ENCODE data around the gene PRKCA.

The PRKCA gene

DNA sequence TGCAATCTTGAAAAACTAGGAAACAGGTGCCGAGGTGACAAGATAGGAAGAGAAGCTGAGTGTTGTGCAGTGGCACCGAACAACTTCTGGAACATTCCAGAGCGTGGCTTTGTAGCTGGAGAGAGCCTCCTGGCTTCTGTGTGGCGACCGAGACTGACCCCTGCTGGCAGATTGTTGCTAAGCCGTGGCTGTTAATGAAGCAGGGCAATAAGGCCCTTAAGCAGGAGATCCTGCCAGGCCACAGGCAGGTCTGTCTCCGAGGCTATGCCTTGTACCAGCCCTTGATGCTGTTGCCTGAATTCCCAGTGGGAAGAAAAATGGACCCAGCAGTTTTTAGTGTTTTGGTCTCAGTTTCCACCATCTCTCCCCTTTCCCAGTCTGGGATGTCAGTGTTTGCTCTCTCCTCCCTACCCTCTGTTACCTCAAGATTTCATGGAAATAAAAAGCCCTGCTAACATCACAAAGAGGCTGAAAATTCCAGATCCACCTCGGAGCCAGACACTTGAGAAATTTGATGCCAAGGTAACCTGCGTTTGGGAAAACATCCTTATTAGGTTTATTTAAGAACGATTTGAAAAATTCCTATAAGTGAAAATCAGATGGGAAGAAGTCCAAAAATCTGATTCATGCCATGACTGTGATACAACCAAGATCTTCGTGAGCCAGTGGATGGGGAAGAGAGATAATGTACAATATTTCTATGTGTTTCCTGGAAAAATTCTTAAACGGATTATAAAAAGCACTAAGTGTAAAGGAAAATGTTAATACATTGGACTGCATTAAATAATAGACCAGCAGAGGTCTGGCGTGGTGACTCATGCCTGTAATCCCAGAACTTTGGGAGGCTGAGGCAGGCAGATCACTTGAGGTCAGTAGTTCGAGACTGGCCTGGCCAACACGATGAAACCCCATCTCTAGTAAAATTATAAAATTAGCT, 265.1 kb downstream of the PRKCA start:
- Mint-ChIP-seq H3K4me1 (ENCODE audit: low read depth in 2 of 2) (peaks cover 7 to 9% of the 10 kb centered on the region in 2 donors), H3K36me3 (ENCODE audit: insufficient read depth) (peaks cover under 1% of the 10 kb centered on the region), H3K27me3 (no peaks in the 10 kb centered on the region), H3K9me3 (no peaks in the 10 kb centered on the region), H3K27ac (peak overlapping the region; percentile 3 to 10), H3K4me3 (no peak overlapping the region)
- ATAC-seq (replicated peaks): peak; percentile 90
- DNase-seq: peak; percentile 75 to 80 (median 78)

DNA sequence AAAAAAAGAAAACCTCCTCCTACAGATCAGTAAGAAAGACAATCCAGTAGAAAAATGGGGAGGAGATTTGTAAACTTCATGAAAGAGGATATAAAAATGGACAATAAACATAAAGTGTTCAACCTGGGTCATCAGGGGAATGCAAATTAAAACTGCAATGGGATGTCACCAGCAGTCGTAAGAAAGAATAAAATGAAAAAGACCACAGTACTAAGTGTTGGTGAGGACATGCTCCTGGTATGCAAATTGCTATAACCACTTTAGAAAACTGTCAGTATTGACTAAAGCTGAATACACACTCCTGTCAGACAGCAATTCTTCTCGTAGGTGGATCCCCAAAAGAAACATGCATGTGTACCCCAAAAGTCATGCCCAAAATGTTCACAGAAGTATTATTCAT, 267.2 kb downstream of the PRKCA start:
- peaks cover 7 to 9% of the 10 kb centered on the region in 2 donors for H3K4me1 Mint-ChIP-seq (ENCODE audit: low read depth in 2 of 2)
- no peaks in the 10 kb centered on the region for H3K27me3 Mint-ChIP-seq
- no peak overlapping the region for H3K27ac Mint-ChIP-seq
- no peak overlapping the region for H3K4me3 Mint-ChIP-seq
- no peak for ATAC-seq (replicated peaks)
- no peaks in the 10 kb centered on the region for H3K9me3 Mint-ChIP-seq
- DNase-seq: no peak
- no peaks in the 10 kb centered on the region for H3K36me3 Mint-ChIP-seq (ENCODE audit: insufficient read depth)

DNA sequence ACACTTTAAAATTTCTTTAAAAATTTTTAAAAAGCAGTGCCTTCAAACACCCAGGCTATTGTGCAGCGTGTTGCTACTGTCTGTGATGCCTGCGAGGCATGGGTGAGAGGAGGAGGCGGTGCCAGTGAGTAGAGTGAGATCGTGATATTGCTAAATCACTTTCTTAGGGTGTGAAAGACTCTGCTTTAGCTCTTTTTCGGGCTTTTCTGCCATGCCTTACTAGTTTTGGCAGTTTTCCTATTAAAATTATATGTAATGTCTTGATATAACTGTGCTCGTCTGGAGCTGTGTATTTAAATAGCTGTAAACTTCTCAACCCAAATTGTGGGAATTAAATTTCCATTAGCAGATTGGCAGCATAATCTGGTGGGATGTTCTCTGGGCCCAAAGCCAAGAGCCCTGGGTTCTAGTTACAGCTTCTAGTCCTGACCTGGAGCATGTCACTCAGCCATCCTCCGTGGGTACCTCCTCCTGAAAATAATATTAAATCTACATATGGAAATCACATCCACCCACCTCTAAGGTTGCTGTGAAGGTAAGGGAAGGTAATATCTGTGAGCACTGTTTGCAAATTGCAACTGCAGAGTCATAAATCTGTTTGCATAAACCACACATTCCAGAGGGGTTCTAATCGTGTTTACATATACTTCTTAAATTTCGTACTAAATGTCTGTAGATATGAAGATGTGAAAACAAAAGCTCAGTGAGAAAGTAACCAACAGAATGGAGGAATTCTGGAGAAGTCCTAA, 268.2 kb downstream of the PRKCA start:
- DNase-seq (no peak), ATAC-seq (replicated peaks) (no peak)
- Mint-ChIP-seq H3K4me3 (no peak overlapping the region), H3K9me3 (no peaks in the 10 kb centered on the region), H3K27me3 (no peaks in the 10 kb centered on the region), H3K36me3 (ENCODE audit: insufficient read depth) (no peaks in the 10 kb centered on the region), H3K4me1 (ENCODE audit: low read depth in 2 of 2) (peaks cover 4 to 9% of the 10 kb centered on the region in 2 donors), H3K27ac (no peak overlapping the region)

DNA sequence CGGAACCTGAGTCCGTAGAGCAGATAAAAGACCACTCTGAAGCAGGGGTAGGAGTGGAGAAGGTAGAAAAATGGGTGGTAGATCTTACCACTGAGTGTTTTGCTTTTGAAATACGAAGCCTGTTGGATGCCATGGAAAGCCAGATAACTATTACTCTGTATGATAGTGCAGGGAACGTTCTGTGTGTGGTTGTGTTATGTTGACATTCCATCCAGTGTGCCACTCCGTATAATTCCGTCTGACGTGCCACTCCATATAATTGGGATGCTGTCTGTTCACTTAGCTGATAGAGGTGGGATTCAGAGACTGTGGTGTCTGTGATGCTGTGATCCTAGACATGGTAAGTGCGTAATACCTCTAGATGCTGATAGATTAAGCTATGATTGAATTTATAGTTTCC, 269.3 kb downstream of the PRKCA start:
- H3K27me3 Mint-ChIP-seq: no peaks in the 10 kb centered on the region

DNA sequence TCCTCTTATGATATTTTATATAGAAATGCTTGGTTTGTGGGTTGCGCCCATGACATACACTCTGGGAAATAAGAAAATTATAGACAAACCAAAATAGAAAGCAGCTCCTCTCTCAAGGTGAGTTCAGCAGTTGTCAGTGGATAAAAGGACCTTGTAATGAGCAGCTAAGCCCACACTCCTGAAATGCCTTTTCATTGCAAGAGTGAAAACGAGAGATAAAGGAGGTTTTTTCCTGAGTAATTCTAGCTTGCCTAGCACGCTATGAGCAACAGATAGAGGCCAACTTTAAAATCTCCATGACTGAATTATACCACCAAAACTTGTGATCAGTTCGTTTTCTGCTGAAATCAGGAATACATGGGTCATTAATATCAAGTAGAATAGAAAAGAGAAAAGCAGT, 270.7 kb downstream of the PRKCA start:
- Mint-ChIP-seq H3K36me3 (ENCODE audit: insufficient read depth) (no peaks in the 10 kb centered on the region), H3K27ac (no peak overlapping the region), H3K9me3 (no peaks in the 10 kb centered on the region), H3K4me1 (ENCODE audit: low read depth in 2 of 2) (no peaks in the 10 kb centered on the region), H3K27me3 (no peaks in the 10 kb centered on the region), H3K4me3 (no peak overlapping the region)
- ATAC-seq (replicated peaks) (no peak), DNase-seq (no peak)

More for the DNA sequence above, 269.3 kb downstream of the PRKCA start:
- Mint-ChIP-seq H3K4me1 (ENCODE audit: low read depth in 2 of 2) (peaks cover 4 to 9% of the 10 kb centered on the region in 2 donors), H3K9me3 (no peaks in the 10 kb centered on the region), H3K4me3 (no peak overlapping the region), H3K36me3 (ENCODE audit: insufficient read depth) (no peaks in the 10 kb centered on the region), H3K27ac (peak overlapping the region in 1 of 2 donors; percentile 46)
- DNase-seq (no peak), ATAC-seq (replicated peaks) (no peak)

DNA sequence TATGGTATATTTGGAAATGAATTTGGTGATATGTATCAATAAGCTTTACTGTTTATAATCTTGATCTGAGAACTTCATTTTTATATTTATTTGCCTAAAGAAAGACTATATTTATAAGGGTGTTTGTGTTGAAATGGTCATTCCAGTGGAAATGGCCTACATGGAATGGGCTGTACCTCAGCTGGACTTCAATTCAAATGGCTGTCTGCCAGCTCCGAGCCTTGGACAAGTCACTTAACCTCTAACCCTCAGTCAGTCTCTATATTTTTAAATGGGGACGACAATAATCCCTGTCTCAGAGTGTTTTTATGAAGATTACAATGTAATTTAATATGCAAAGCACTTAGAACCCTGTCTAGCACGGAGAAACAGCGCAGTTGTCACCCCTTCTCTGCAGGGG, 271.7 kb downstream of the PRKCA start:
- Mint-ChIP-seq H3K4me3 (no peak overlapping the region), H3K9me3 (no peaks in the 10 kb centered on the region), H3K4me1 (ENCODE audit: low read depth in 2 of 2) (peaks cover 0 to 7% of the 10 kb centered on the region in 2 donors), H3K27me3 (no peaks in the 10 kb centered on the region), H3K27ac (no peak overlapping the region), H3K36me3 (ENCODE audit: insufficient read depth) (no peaks in the 10 kb centered on the region)
- ATAC-seq (replicated peaks): no peak
- no peak for DNase-seq

DNA sequence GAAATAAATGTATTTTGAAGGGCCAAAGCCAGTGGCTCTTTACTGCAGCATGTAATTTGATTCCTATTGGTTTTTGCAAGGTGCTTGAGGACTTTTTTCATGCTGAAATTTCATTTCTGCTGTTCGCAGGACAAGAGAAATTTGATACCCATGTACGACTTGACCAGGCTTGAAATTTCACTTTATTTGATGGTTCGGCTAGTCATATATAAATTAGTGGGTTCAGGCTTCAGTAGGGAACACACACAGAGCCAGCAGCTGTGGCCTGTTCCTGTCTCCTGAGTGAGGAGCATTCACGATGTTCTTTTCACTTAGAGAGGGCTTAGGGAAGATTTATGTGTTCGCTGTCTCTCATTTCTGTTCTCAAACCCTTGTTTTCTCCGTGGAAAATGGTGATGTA, 274.1 kb downstream of the PRKCA start:
- no peak for ATAC-seq (replicated peaks)
- peaks cover 0 to 8% of the 10 kb centered on the region in 2 donors for H3K4me1 Mint-ChIP-seq (ENCODE audit: low read depth in 2 of 2)
- H3K27me3 Mint-ChIP-seq: no peaks in the 10 kb centered on the region
- H3K4me3 Mint-ChIP-seq: no peak overlapping the region
- DNase-seq: no peak
- H3K9me3 Mint-ChIP-seq: no peaks in the 10 kb centered on the region
- H3K36me3 Mint-ChIP-seq (ENCODE audit: insufficient read depth): no peaks in the 10 kb centered on the region
- no peak overlapping the region for H3K27ac Mint-ChIP-seq

DNA sequence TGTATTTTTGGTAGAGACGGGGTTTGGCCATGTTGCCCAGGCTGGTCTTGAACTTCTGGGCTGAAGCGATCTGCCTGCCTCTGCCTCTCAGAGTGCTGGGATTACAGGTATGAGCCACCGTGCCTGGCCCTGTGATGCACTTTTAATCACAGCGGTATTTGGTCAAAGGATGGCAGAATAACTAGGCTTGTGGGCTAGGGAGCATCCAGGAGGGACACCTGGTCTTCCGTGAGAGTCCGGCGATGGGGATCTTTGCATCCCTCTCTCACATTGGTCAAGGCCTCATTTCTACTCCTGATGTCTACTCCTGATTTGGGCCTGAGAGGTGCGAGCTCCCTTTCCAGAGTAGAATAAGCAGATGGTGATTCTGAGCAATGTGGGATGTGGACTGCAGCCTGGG, 274.6 kb downstream of the PRKCA start:
- Mint-ChIP-seq H3K27me3 (no peaks in the 10 kb centered on the region), H3K4me3 (no peak overlapping the region)

DNA sequence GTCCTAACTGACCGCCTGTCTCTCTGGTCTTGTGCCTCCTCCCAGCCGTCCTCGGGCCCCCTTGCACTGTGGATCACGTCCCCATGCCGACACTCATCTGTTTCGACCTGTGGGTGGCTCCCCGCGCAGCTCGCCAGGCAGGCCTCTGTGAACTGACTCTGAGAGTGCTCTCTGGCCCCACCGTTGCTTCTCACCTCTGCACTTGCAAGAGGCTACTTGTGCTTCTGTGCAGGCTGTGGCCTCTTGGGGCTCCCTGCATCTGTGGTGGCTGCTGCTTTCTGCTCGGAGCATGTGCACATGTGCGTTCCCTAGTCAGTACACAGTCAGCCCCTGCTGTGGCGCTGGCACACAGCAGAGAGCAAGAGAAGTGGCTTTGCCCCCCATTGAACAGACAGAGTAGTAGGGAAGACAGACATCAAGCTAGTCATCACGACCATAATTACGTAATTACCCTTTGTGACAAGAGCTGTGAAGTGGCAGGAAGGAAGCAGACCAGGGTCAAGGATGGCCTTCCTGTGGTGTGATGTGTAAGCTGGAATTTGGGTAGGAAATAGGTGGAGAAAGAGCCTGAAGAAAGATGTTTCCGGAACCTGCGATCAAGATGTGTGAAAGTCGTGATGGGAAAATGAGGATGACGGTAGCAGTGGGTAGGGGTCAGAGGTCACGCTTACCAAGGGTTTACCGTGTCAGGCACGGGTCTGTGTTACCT, 276.5 kb downstream of the PRKCA start:
- H3K4me3 Mint-ChIP-seq: no peak overlapping the region
- H3K27me3 Mint-ChIP-seq: no peaks in the 10 kb centered on the region
- no peak for ATAC-seq (replicated peaks)
- no peak overlapping the region for H3K27ac Mint-ChIP-seq
- H3K36me3 Mint-ChIP-seq (ENCODE audit: insufficient read depth): no peaks in the 10 kb centered on the region
- no peaks in the 10 kb centered on the region for H3K9me3 Mint-ChIP-seq
- H3K4me1 Mint-ChIP-seq (ENCODE audit: low read depth in 2 of 2): peaks cover 3 to 8% of the 10 kb centered on the region in 2 donors
- DNase-seq: no peak

More for the DNA sequence above, 274.6 kb downstream of the PRKCA start:
- no peak for DNase-seq
- Mint-ChIP-seq H3K9me3 (no peaks in the 10 kb centered on the region), H3K36me3 (ENCODE audit: insufficient read depth) (no peaks in the 10 kb centered on the region), H3K27ac (peak overlapping the region in 1 of 2 donors; percentile 8), H3K4me1 (ENCODE audit: low read depth in 2 of 2) (peaks cover 0 to 8% of the 10 kb centered on the region in 2 donors)
- no peak for ATAC-seq (replicated peaks)

DNA sequence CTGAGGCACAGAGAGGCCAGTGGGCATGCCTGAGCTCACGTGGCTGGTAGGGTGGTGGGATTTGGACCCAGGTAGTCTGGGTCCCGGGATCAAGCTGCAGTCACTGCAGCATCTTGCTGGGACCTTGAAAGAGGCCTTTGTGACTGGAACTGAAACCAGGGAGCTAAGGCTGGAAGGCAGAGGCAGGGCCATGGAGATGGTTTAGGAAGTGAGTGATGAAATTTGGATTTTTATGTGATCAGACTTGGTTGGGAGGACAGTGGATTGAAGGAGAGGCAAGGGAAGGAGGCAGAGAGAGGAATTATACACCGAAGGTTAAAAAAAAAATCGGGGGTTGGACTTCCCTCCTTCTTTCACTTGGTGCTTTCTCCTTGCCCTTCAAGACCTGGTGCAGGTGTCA, 277.1 kb downstream of the PRKCA start:
- Mint-ChIP-seq H3K9me3 (no peaks in the 10 kb centered on the region), H3K4me3 (no peak overlapping the region), H3K36me3 (ENCODE audit: insufficient read depth) (no peaks in the 10 kb centered on the region), H3K27ac (no peak overlapping the region), H3K27me3 (no peaks in the 10 kb centered on the region), H3K4me1 (ENCODE audit: low read depth in 2 of 2) (peaks cover 3 to 8% of the 10 kb centered on the region in 2 donors)
- ATAC-seq (replicated peaks) (no peak), DNase-seq (no peak)

DNA sequence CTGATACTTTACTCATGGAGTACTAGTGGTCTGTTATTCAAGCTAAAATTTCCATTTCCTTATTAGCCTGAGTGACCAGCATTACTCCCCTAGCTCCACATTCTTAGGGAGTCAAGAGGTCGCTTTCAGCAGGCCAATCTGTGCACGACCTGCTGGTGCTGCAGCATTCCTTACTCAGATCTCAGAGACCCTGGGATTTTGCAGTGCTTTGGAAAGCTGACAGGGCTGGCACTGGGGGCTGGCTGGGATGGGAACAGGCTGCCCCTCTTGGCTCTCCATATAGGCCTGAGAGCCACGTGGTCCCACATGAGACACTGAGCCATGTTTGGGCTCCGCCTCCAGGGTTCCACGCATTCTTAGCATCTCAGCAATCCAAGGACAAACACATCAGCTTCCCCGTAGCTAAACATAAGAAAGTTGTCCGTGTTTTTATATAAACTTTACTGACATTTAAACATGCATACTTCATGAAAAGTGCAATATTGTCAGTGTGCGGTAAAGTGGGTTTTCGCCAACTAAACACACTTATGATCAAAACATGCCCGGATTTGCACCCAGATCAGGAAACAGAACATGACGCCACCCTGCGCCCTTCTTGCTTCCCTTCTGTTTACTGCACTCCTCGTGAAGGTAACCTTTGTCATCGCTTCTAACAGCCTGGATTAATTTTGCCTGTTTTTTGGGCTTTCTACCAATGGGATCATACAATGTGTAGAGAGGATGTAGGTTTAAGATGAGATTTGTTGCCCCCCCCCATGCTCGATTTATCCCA, 278.0 kb downstream of the PRKCA start:
- no peak for DNase-seq
- H3K9me3 Mint-ChIP-seq: no peaks in the 10 kb centered on the region
- H3K27ac Mint-ChIP-seq: no peak overlapping the region
- ATAC-seq (replicated peaks): no peak
- H3K36me3 Mint-ChIP-seq (ENCODE audit: insufficient read depth): no peaks in the 10 kb centered on the region
- H3K4me3 Mint-ChIP-seq: no peak overlapping the region
- H3K27me3 Mint-ChIP-seq: no peaks in the 10 kb centered on the region
- peaks cover 3 to 8% of the 10 kb centered on the region in 2 donors for H3K4me1 Mint-ChIP-seq (ENCODE audit: low read depth in 2 of 2)

DNA sequence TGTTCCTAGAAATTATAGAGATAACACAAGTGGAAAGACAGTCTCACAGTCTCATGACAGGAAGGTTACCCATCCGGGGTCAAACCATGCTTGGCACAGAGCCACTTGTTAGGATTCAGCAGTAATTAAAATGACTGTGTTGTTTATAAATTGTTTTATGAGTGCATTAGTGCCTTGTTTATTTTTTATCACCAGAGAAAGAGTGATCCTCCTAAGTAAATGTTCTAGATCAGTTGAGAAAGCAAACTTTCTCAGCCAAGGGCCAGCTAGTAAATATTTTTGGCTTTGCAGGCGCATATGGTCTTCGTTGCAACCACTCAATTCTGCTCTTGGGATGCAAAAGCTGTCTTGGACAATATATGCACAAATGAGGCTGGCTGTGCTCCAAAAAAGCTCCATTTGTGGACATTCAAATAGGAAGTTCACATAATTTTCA, 278.6 kb downstream of the PRKCA start:
- Mint-ChIP-seq H3K27me3 (no peaks in the 10 kb centered on the region), H3K27ac (no peak overlapping the region), H3K4me1 (ENCODE audit: low read depth in 2 of 2) (peaks cover 3 to 8% of the 10 kb centered on the region in 2 donors), H3K9me3 (no peaks in the 10 kb centered on the region), H3K36me3 (ENCODE audit: insufficient read depth) (no peaks in the 10 kb centered on the region), H3K4me3 (no peak overlapping the region)
- DNase-seq: no peak
- ATAC-seq (replicated peaks): no peak

Measured in effector memory CD8-positive, alpha-beta T cell (primary cell).